Panc1 (cell line): ENCODE results near the gene SEC23A.

Experiments used
- POLR2AphosphoS5 ChIP-seq: IDR thresholded peaks from 2 replicates; pipeline ENCODE4 v1.6.1; 2012; ENCODE audit warnings: mild to moderate bottlenecking, low read depth, low read length, moderate library complexity
- SIN3A ChIP-seq: IDR thresholded peaks from 2 replicates; pipeline ENCODE4 v1.6.1; 2012; ENCODE audit warnings: low read depth, mild to moderate bottlenecking, low read length, moderate library complexity, borderline replicate concordance; ENCODE audit not compliant: insufficient read depth
- TCF7L2 ChIP-seq: IDR thresholded peaks from 2 replicates; pipeline ENCODE4 v1.6.1; 2011; ENCODE audit warnings: mild to moderate bottlenecking, low read depth, low read length, inconsistent platforms
- TF ChIP-seq, protein P1 (sequence below): fragments of 450-650 bp; IDR thresholded peaks from 2 replicates; pipeline ENCODE4 v1.5.1; 2017; ENCODE audit warnings: mild to moderate bottlenecking
- TF ChIP-seq, protein P2 (sequence below), 2 experiments: IDR thresholded peaks; 2 replicates each; pipeline ENCODE4 v1.6.1; 2011 to 2012; ENCODE audit warnings: low read depth in 2 of 2, control low read depth in 1 of 2, low read length in 1 of 2, mild to moderate bottlenecking in 1 of 2, moderate library complexity in 1 of 2; ENCODE audit not compliant: insufficient read depth in 1 of 2

GRCh38 chr14:39099748-39100147, 3.3 kb downstream of the SEC23A start:
- TF ChIP-seq, protein P1, sequence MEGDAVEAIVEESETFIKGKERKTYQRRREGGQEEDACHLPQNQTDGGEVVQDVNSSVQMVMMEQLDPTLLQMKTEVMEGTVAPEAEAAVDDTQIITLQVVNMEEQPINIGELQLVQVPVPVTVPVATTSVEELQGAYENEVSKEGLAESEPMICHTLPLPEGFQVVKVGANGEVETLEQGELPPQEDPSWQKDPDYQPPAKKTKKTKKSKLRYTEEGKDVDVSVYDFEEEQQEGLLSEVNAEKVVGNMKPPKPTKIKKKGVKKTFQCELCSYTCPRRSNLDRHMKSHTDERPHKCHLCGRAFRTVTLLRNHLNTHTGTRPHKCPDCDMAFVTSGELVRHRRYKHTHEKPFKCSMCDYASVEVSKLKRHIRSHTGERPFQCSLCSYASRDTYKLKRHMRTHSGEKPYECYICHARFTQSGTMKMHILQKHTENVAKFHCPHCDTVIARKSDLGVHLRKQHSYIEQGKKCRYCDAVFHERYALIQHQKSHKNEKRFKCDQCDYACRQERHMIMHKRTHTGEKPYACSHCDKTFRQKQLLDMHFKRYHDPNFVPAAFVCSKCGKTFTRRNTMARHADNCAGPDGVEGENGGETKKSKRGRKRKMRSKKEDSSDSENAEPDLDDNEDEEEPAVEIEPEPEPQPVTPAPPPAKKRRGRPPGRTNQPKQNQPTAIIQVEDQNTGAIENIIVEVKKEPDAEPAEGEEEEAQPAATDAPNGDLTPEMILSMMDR: no peak
- TF ChIP-seq, protein P2, sequence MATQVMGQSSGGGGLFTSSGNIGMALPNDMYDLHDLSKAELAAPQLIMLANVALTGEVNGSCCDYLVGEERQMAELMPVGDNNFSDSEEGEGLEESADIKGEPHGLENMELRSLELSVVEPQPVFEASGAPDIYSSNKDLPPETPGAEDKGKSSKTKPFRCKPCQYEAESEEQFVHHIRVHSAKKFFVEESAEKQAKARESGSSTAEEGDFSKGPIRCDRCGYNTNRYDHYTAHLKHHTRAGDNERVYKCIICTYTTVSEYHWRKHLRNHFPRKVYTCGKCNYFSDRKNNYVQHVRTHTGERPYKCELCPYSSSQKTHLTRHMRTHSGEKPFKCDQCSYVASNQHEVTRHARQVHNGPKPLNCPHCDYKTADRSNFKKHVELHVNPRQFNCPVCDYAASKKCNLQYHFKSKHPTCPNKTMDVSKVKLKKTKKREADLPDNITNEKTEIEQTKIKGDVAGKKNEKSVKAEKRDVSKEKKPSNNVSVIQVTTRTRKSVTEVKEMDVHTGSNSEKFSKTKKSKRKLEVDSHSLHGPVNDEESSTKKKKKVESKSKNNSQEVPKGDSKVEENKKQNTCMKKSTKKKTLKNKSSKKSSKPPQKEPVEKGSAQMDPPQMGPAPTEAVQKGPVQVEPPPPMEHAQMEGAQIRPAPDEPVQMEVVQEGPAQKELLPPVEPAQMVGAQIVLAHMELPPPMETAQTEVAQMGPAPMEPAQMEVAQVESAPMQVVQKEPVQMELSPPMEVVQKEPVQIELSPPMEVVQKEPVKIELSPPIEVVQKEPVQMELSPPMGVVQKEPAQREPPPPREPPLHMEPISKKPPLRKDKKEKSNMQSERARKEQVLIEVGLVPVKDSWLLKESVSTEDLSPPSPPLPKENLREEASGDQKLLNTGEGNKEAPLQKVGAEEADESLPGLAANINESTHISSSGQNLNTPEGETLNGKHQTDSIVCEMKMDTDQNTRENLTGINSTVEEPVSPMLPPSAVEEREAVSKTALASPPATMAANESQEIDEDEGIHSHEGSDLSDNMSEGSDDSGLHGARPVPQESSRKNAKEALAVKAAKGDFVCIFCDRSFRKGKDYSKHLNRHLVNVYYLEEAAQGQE (IDR thresholded peaks at IDR 0.05; ENCODE audit: insufficient read depth in 1 of 2, low read depth in 2 of 2, low read length in 1 of 2): no peak
- TF ChIP-seq SIN3A (no peak), POLR2AphosphoS5 (no peak), TCF7L2 (no peak)
